Liver (tissue), 3 donors: ENCODE data around the gene TRIOBP.

Experiments used
- EGR1 ChIP-seq, 2 donors: IDR thresholded peaks; 2 replicates each; pipeline ENCODE4 v1.6.1; 2016 to 2018; ENCODE audit warnings: antibody characterized with exemption in 2 of 2, low read depth in 2 of 2
- FOXA1 ChIP-seq: IDR thresholded peaks from 2 replicates; pipeline ENCODE4 v1.6.1; 2016; ENCODE audit warnings: antibody characterized with exemption
- RAD21 ChIP-seq, 2 donors: IDR thresholded peaks; 2 replicates each; pipeline ENCODE4 v1.6.1; 2016; ENCODE audit warnings: antibody characterized with exemption in 2 of 2, mild to moderate bottlenecking in 2 of 2
- TAF1 ChIP-seq: conservative IDR thresholded peaks from 2 replicates; pipeline ENCODE4 v1.6.1; 2016; ENCODE audit warnings: antibody characterized with exemption, mild to moderate bottlenecking
- YY1 ChIP-seq: IDR thresholded peaks from 2 replicates; pipeline ENCODE4 v1.6.1; 2016; ENCODE audit warnings: antibody characterized with exemption, mild to moderate bottlenecking
- TF ChIP-seq, protein P1 (sequence below): fragments of 150-350 bp; IDR thresholded peaks from 2 replicates; pipeline ENCODE4 v1.5.1; 2017; ENCODE audit warnings: improper control_type of control experiment, low read depth, low read length; ENCODE audit not compliant: missing input control
- TF ChIP-seq, protein P2 (sequence below): IDR thresholded peaks from 2 replicates; pipeline ENCODE4 v1.6.1; 2016; ENCODE audit warnings: antibody characterized with exemption
- TF ChIP-seq, protein P3 (sequence below): IDR thresholded peaks from 2 replicates; pipeline ENCODE4 v1.6.1; 2016; ENCODE audit warnings: antibody characterized with exemption
- TF ChIP-seq, protein P4 (sequence below): IDR thresholded peaks from 2 replicates; pipeline ENCODE4 v1.6.1; 2016; ENCODE audit warnings: antibody characterized with exemption, mild to moderate bottlenecking
- TF ChIP-seq, protein P5 (sequence below): IDR thresholded peaks from 2 replicates; pipeline ENCODE4 v1.6.1; 2016; ENCODE audit warnings: antibody characterized with exemption
- donor health status: healthy.
- donor health status: healthy.

DNA sequence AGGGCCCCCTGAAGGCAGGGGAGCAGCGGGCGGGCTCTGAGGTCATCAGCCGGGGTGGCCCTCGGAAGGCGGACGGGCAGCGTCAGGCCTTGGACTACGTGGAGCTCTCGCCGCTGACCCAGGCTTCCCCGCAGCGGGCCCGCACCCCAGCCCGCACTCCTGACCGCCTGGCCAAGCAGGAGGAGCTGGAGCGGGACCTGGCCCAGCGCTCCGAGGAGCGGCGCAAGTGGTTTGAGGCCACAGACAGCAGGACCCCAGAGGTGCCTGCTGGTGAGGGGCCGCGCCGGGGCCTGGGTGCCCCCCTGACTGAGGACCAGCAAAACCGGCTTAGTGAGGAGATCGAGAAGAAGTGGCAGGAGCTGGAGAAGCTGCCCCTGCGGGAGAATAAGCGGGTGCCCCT is 60.8 kb downstream of the TRIOBP start:
- TF ChIP-seq, protein P1, sequence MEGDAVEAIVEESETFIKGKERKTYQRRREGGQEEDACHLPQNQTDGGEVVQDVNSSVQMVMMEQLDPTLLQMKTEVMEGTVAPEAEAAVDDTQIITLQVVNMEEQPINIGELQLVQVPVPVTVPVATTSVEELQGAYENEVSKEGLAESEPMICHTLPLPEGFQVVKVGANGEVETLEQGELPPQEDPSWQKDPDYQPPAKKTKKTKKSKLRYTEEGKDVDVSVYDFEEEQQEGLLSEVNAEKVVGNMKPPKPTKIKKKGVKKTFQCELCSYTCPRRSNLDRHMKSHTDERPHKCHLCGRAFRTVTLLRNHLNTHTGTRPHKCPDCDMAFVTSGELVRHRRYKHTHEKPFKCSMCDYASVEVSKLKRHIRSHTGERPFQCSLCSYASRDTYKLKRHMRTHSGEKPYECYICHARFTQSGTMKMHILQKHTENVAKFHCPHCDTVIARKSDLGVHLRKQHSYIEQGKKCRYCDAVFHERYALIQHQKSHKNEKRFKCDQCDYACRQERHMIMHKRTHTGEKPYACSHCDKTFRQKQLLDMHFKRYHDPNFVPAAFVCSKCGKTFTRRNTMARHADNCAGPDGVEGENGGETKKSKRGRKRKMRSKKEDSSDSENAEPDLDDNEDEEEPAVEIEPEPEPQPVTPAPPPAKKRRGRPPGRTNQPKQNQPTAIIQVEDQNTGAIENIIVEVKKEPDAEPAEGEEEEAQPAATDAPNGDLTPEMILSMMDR: no peak
- TF ChIP-seq TAF1 (no peak), EGR1 (IDR thresholded peaks at IDR 0.05; ENCODE audit: low read depth in 2 of 2) (no peak), YY1 (no peak), RAD21 (IDR thresholded peaks at IDR 0.05) (no peak), FOXA1 (no peak)
- TF ChIP-seq, protein P2, sequence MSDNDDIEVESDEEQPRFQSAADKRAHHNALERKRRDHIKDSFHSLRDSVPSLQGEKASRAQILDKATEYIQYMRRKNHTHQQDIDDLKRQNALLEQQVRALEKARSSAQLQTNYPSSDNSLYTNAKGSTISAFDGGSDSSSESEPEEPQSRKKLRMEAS: no peak
- TF ChIP-seq, protein P3, sequence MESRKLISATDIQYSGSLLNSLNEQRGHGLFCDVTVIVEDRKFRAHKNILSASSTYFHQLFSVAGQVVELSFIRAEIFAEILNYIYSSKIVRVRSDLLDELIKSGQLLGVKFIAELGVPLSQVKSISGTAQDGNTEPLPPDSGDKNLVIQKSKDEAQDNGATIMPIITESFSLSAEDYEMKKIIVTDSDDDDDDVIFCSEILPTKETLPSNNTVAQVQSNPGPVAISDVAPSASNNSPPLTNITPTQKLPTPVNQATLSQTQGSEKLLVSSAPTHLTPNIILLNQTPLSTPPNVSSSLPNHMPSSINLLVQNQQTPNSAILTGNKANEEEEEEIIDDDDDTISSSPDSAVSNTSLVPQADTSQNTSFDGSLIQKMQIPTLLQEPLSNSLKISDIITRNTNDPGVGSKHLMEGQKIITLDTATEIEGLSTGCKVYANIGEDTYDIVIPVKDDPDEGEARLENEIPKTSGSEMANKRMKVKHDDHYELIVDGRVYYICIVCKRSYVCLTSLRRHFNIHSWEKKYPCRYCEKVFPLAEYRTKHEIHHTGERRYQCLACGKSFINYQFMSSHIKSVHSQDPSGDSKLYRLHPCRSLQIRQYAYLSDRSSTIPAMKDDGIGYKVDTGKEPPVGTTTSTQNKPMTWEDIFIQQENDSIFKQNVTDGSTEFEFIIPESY: no peak
- TF ChIP-seq, protein P4, sequence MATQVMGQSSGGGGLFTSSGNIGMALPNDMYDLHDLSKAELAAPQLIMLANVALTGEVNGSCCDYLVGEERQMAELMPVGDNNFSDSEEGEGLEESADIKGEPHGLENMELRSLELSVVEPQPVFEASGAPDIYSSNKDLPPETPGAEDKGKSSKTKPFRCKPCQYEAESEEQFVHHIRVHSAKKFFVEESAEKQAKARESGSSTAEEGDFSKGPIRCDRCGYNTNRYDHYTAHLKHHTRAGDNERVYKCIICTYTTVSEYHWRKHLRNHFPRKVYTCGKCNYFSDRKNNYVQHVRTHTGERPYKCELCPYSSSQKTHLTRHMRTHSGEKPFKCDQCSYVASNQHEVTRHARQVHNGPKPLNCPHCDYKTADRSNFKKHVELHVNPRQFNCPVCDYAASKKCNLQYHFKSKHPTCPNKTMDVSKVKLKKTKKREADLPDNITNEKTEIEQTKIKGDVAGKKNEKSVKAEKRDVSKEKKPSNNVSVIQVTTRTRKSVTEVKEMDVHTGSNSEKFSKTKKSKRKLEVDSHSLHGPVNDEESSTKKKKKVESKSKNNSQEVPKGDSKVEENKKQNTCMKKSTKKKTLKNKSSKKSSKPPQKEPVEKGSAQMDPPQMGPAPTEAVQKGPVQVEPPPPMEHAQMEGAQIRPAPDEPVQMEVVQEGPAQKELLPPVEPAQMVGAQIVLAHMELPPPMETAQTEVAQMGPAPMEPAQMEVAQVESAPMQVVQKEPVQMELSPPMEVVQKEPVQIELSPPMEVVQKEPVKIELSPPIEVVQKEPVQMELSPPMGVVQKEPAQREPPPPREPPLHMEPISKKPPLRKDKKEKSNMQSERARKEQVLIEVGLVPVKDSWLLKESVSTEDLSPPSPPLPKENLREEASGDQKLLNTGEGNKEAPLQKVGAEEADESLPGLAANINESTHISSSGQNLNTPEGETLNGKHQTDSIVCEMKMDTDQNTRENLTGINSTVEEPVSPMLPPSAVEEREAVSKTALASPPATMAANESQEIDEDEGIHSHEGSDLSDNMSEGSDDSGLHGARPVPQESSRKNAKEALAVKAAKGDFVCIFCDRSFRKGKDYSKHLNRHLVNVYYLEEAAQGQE: no peak
- TF ChIP-seq, protein P5, sequence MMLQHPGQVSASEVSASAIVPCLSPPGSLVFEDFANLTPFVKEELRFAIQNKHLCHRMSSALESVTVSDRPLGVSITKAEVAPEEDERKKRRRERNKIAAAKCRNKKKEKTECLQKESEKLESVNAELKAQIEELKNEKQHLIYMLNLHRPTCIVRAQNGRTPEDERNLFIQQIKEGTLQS: no peak
